Measurements from ENCODE around the gene RNF32.

The RNF32 gene

GRCh38 chr7:156603629-156604028 is 36.9 kb upstream of the RNF32 start:
- TF ChIP-seq CTCF (IDR thresholded peaks at IDR 0.05; ENCODE audit: low read depth, low read length, missing control alignments) = no peak
- no peak for DNase-seq (ENCODE audit: low read depth)
- H3K4me3 ChIP-seq (ENCODE audit: low read depth, low read length) = no peak overlapping the region

GRCh38 chr7:156604311-156604710 is 36.3 kb upstream of the RNF32 start:
- no peak for DNase-seq (ENCODE audit: low read depth)

GRCh38 chr7:156604836-156605695 is 35.5 kb upstream of the RNF32 start:
- DNase-seq (ENCODE audit: low read depth) = no peak
- TF ChIP-seq CTCF (IDR thresholded peaks at IDR 0.05; ENCODE audit: low read depth, low read length, missing control alignments) = no peak
- H3K4me3 ChIP-seq (ENCODE audit: low read depth, low read length) = no peak overlapping the region

More at GRCh38 chr7:156604311-156604710, 36.3 kb upstream of the RNF32 start:
- no peak overlapping the region for H3K4me3 ChIP-seq (ENCODE audit: low read depth, low read length)
- TF ChIP-seq CTCF (IDR thresholded peaks at IDR 0.05; ENCODE audit: low read depth, low read length, missing control alignments) = no peak

- DNase-seq (ENCODE audit: low read depth) = no peak
- TF ChIP-seq CTCF (IDR thresholded peaks at IDR 0.05; ENCODE audit: low read depth, low read length, missing control alignments) = no peak
Observed at GRCh38 chr7:156606135-156606534, 34.4 kb upstream of the RNF32 start.

GRCh38 chr7:156606691-156607331 is 33.8 kb upstream of the RNF32 start:
- no peak for TF ChIP-seq CTCF (IDR thresholded peaks at IDR 0.05; ENCODE audit: low read depth, low read length, missing control alignments)
- no peak for DNase-seq (ENCODE audit: low read depth)
- H3K4me3 ChIP-seq (ENCODE audit: low read depth, low read length) = no peak overlapping the region

More at GRCh38 chr7:156606135-156606534, 34.4 kb upstream of the RNF32 start:
- no peak overlapping the region for H3K4me3 ChIP-seq (ENCODE audit: low read depth, low read length)

GRCh38 chr7:156607332-156608172 is 33.0 kb upstream of the RNF32 start:
- no peak for TF ChIP-seq CTCF (IDR thresholded peaks at IDR 0.05; ENCODE audit: low read depth, low read length, missing control alignments)
- DNase-seq (ENCODE audit: low read depth) = no peak
- H3K4me3 ChIP-seq (ENCODE audit: low read depth, low read length) = no peak overlapping the region

Data from GM12864 (cell line).